Measurements from ENCODE around the gene KLHL41. TPM values are rescaled to one million over a fixed set of nuclear protein-coding genes. Genes with fewer than 3 reads are reported as not detected.
"Not testable (repeated sequence)": the region's sequence is repeated elsewhere in the genome, so short reads cannot be mapped to it uniquely, and the experiment has no call there.

Gene KLHL41
- total and polyA plus RNA-seq, 8 donors = 0.37 to 3.7 (median 1.5) TPM; not detected in 4

- Histone ChIP-seq H3K27me3 (no peaks in the 10 kb centered on the region), H3K27ac (no peak overlapping the region), H3K9me3 (no peaks in the 10 kb centered on the region), H3K4me1 (no peaks in the 10 kb centered on the region), H3K36me3 (peaks cover 0 to 43% (median 29%) of the 10 kb centered on the region in 4 donors), H3K4me3 (no peak overlapping the region)
- 4 to 17% (median 8%) methylated on average over 2 of the region's 2 CpGs for whole genome bisulfite sequencing, 5 donors
- peak; percentile 79 to 81 for DNase-seq
- intact Hi-C loops (cut with DNase I; ENCODE audit: low total_unique reads) = no loop called here
- TF ChIP-seq EP300 (IDR thresholded peaks at IDR 0.05) (no peak), CTCF (IDR thresholded peaks at IDR 0.05) (peak in 5 of 7 experiments; percentile 76 to 84 (median 80))
These were observed 18.8 kb downstream of the KLHL41 start for GRCh38 chr2:169528271-169528701.

- H3K4me3 ChIP-seq; intact Hi-C loops (cut with DNase I; ENCODE audit: low total_unique reads); H3K9me3 ChIP-seq; H3K27ac ChIP-seq; DNase-seq; H3K4me1 ChIP-seq; H3K27me3 ChIP-seq: not testable (repeated sequence)
- WGBS, 5 donors = 95 to 98% (median 97%) methylated on average over 2 of the region's 2 CpGs
- peaks cover 0 to 64% (median 39%) of the 10 kb centered on the region in 4 donors for H3K36me3 ChIP-seq
These were observed 30.0 kb downstream of the KLHL41 start for GRCh38 chr2:169539460-169539859.

- no peaks in the 10 kb centered on the region for H3K4me1 ChIP-seq
- intact Hi-C loops (cut with DNase I; ENCODE audit: low total_unique reads) = no loop called here
- H3K27me3 ChIP-seq = no peaks in the 10 kb centered on the region
- H3K4me3 ChIP-seq = no peak overlapping the region
- peaks cover 0 to 59% (median 36%) of the 10 kb centered on the region in 4 donors for H3K36me3 ChIP-seq
- no peaks in the 10 kb centered on the region for H3K9me3 ChIP-seq
- 69 to 80% (median 79%) methylated on average over 2 of the region's 2 CpGs for WGBS, 5 donors
- DNase-seq = no peak
- H3K27ac ChIP-seq = no peak overlapping the region
- TF ChIP-seq EP300 (IDR thresholded peaks at IDR 0.05) (no peak), POLR2AphosphoS5 (IDR thresholded peaks at IDR 0.05) (no peak), POLR2A (IDR thresholded peaks at IDR 0.05) (no peak), CTCF (IDR thresholded peaks at IDR 0.05) (no peak)
These were observed 30.6 kb downstream of the KLHL41 start for GRCh38 chr2:169540146-169540545.

GRCh38 chr2:169542433-169542832 lies 32.9 kb downstream of the KLHL41 start:
- Histone ChIP-seq H3K4me3 (no peak overlapping the region), H3K9me3 (no peaks in the 10 kb centered on the region), H3K27ac (no peak overlapping the region), H3K36me3 (peaks cover 0 to 66% (median 39%) of the 10 kb centered on the region in 4 donors), H3K4me1 (no peaks in the 10 kb centered on the region), H3K27me3 (no peaks in the 10 kb centered on the region)
- TF ChIP-seq POLR2AphosphoS5 (IDR thresholded peaks at IDR 0.05) (no peak), EP300 (IDR thresholded peaks at IDR 0.05) (no peak), POLR2A (IDR thresholded peaks at IDR 0.05) (no peak), CTCF (IDR thresholded peaks at IDR 0.05) (no peak)
- DNase-seq = no peak
- intact Hi-C loops (cut with DNase I; ENCODE audit: low total_unique reads) = no loop called here
- WGBS, 5 donors = 90 to 94% (median 93%) methylated on average over 3 of the region's 3 CpGs

- H3K27ac ChIP-seq = no peak overlapping the region
- no peaks in the 10 kb centered on the region for H3K27me3 ChIP-seq
- intact Hi-C loops (cut with DNase I; ENCODE audit: low total_unique reads) = no loop called here
- peaks cover 0 to 4% (median 0%) of the 10 kb centered on the region in 4 donors for H3K4me1 ChIP-seq
- no peak overlapping the region for H3K4me3 ChIP-seq
- no peak for TF ChIP-seq CTCF (IDR thresholded peaks at IDR 0.05)
- TF ChIP-seq POLR2AphosphoS5 (IDR thresholded peaks at IDR 0.05) = no peak
- no peak for TF ChIP-seq POLR2A (IDR thresholded peaks at IDR 0.05)
- TF ChIP-seq EP300 (IDR thresholded peaks at IDR 0.05) = no peak
- peaks cover 0 to 53% (median 40%) of the 10 kb centered on the region in 4 donors for H3K36me3 ChIP-seq
- WGBS, 5 donors = 87 to 96% (median 92%) methylated on average over 2 of the region's 2 CpGs
- H3K9me3 ChIP-seq = no peaks in the 10 kb centered on the region
- no peak for DNase-seq
These were observed 37.3 kb downstream of the KLHL41 start for GRCh38 chr2:169546756-169547155.

Measured in stomach (tissue), 9 donors.